Calu3 (cell line): Measurements from ENCODE around the gene SEMA5A. TPM values are rescaled to one million over a fixed set of nuclear protein-coding genes. Genes with fewer than 3 reads are reported as not detected.
A peak's percentile ranks its signal among the peaks of the same experiment; 100 is the strongest.

Experiments
- BruUV-seq: library from RNA; stranded (reverse); fragments of 400-500 nt; replicated peaks from 2 replicates; lab custom pipeline; 2021; lab: Mats Ljungman, UMichigan
- CTCF ChIA-PET: fragments of 300-600 bp; sonication (Branson Sonifier 250); formaldehyde crosslinking; loops from one replicate; lab custom pipeline; 2022; ENCODE audit warnings: antibody characterized with exemption; lab: Charles Lee
- DNase-seq: peaks from one replicate; pipeline ENCODE4 v3.0.0; 2022
- H3K27ac Mint-ChIP-seq: one replicate; pipeline ENCODE4 v1.8.0; 2022; ENCODE audit warnings: mixed read lengths; ENCODE audit not compliant: unreplicated experiment
- H3K27me3 Mint-ChIP-seq: one replicate; pipeline ENCODE4 v1.8.0; 2022; ENCODE audit warnings: mixed read lengths; ENCODE audit not compliant: unreplicated experiment
- H3K36me3 Mint-ChIP-seq: one replicate; pipeline ENCODE4 v1.8.0; 2022; ENCODE audit warnings: mild to moderate bottlenecking, moderate library complexity, mixed read lengths; ENCODE audit not compliant: insufficient read depth, unreplicated experiment
- H3K4me1 Mint-ChIP-seq: one replicate; pipeline ENCODE4 v1.8.0; 2022; ENCODE audit warnings: mild to moderate bottlenecking, low read depth, mixed read lengths; ENCODE audit not compliant: unreplicated experiment
- H3K4me3 Mint-ChIP-seq: one replicate; pipeline ENCODE4 v1.8.0; 2022; ENCODE audit warnings: mild to moderate bottlenecking, low read depth, moderate library complexity, mixed read lengths; ENCODE audit not compliant: unreplicated experiment
- H3K9me3 Mint-ChIP-seq: one replicate; pipeline ENCODE4 v1.8.0; 2022; ENCODE audit warnings: low read depth, mixed read lengths; ENCODE audit not compliant: unreplicated experiment
- intact Hi-C: fragments of 100-400 bp; cut with micrococcal nuclease; formaldehyde crosslinking; loops from one replicate; pipeline ENCODE4 v1.10.0; 2022; ENCODE audit not compliant: unreplicated experiment
- total RNA-seq: library from RNA; stranded (reverse); gene quantifications from 2 replicates; pipeline ENCODE4 v1.2.3, GENCODE V29; 2022
- TF ChIP-seq, protein P1 (sequence below): fragments of 200-600 bp; IDR thresholded peaks from one replicate; pipeline ENCODE4 v1.8.0; 2022; ENCODE audit warnings: antibody characterized with exemption; ENCODE audit not compliant: unreplicated experiment

The SEMA5A gene
- total RNA-seq, 1 experiment from 2014 or later, result 0.52 TPM

DNA sequence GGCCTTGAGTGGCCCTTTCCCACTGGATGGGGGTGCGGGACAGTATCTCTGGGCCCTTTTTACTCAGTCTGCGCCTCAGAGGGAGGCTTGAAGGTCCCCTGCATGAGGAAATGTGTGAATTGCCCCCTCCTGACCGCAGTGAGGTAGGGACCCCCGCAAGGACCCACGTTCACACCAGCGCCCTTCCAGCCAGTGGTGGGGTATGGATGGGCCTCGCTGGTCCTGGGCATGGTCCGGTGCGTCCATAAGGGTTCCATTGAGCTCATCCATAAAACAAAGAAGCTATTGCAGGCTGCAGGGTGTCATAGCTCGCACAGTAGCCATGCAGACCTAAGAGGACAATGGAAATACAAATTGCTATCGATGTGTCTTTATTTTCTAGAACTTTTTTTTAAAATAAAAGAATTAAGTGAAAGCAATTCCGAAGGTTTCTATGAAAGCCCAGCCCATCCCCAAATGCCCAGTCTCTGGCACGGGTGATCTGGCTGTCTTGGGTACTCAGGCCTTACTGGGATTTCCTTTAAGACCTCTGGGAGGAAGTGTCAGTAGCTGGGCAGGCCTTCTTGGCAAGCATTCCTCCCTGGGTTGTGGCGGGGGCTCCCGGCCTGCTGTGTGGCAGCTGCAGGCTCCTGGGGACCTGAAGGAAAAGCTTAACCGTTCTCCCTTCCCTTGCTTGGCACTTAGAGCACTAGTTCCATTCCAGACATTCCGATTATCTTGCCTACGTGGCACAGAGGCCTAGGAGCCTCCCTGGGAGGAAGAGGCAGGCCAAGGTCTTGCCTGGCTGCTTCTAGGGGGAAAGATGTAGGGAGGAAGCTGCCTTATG lies 1.5 kb upstream of the SEMA5A start:
- TF ChIP-seq, protein P1, sequence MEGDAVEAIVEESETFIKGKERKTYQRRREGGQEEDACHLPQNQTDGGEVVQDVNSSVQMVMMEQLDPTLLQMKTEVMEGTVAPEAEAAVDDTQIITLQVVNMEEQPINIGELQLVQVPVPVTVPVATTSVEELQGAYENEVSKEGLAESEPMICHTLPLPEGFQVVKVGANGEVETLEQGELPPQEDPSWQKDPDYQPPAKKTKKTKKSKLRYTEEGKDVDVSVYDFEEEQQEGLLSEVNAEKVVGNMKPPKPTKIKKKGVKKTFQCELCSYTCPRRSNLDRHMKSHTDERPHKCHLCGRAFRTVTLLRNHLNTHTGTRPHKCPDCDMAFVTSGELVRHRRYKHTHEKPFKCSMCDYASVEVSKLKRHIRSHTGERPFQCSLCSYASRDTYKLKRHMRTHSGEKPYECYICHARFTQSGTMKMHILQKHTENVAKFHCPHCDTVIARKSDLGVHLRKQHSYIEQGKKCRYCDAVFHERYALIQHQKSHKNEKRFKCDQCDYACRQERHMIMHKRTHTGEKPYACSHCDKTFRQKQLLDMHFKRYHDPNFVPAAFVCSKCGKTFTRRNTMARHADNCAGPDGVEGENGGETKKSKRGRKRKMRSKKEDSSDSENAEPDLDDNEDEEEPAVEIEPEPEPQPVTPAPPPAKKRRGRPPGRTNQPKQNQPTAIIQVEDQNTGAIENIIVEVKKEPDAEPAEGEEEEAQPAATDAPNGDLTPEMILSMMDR, result no peak
- Mint-ChIP-seq H3K4me3 (no peak overlapping the region), H3K36me3 (no peaks in the 10 kb centered on the region), H3K9me3 (no peaks in the 10 kb centered on the region), H3K27me3 (peaks cover 13% of the 10 kb centered on the region), H3K27ac (no peak overlapping the region), H3K4me1 (no peaks in the 10 kb centered on the region)
- CTCF ChIA-PET, result no interaction called here
- BruUV-seq, result no TSS peak
- intact Hi-C loops, result no loop called here
- DNase-seq, result no peak

DNA sequence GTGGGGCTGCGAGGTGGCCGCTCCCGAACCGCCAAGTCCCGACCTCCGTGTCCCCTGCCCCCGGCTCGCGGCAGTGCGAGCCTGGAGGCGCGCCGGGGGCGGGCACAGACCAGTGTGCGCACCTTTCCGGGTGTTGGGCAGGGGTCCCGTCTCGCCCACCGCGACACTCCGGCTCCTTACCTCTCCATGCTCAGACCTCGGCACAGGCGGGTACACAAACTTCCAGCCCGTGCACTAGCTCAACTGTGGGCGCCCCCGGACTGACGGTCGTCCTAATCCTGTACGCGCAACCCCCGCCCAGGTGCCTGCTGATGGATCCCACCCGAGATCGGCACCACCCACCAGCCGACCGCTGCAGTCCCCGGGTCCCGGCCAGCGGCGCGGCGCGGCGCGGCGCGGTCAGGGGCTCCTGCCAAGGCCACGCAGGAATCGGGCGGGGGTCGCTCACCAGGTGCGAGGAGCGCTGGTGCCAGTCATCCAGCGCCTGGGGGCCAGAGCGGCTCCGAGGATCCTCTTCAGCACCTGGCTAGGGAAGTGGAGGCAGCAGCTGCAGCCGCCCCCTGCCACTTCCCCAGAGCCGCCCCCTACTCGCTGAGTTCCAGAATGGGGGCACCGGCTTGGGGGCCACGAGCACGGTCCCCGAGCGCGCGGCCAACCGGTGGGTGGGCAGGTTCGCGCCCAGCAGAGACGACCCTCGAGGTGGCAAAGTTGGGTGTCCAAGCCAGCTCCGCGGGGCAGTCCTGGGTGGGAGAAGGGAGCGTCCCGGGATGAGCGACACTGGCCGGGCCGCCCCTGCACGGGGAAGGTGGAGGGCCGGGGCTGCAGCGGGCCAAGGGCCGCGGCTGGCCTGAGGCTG lies 511 bp downstream of the SEMA5A start:
- Mint-ChIP-seq H3K27me3 (peaks cover 2% of the 10 kb centered on the region), H3K4me1 (no peaks in the 10 kb centered on the region), H3K9me3 (no peaks in the 10 kb centered on the region), H3K36me3 (no peaks in the 10 kb centered on the region), H3K4me3 (no peak overlapping the region), H3K27ac (no peak overlapping the region)
- TF ChIP-seq, protein P1, result no peak
- intact Hi-C loops, result no loop called here
- DNase-seq, result no peak
- CTCF ChIA-PET, result no interaction called here
- no TSS peak for BruUV-seq

DNA sequence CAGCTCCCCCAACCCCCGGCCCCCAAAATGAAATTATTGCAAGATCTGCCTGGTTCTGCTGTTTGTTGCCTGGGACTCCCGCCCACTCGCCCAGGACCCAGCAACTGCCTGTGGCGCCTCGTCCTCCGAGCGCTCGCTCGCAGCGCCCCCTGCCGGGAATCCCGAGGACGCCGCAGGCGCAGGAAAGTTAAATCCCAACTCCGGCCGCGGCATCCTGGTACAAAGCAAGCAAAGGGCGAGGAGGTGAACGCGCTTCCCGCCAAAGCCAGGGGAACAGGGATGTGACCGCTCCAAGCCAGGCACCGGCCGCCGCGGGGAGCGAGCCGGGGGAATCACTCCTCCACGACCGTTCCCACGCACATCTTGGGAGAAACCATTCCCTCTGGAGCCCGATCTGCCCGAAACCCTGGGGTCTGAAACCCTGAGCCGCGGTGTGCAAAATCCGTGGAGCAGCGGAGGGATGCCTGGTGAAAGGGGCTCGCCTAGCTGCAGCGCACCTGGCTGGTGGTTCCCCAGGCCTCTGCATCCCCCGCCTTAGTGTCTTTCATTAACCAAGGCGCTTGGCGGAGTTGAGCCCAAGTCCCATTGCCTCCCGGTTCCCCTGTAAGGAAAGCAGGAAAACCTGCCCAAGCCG lies 1.3 kb downstream of the SEMA5A start:
- no peaks in the 10 kb centered on the region for H3K9me3 Mint-ChIP-seq
- H3K4me3 Mint-ChIP-seq, result no peak overlapping the region
- H3K27me3 Mint-ChIP-seq, result no peaks in the 10 kb centered on the region
- H3K36me3 Mint-ChIP-seq, result no peaks in the 10 kb centered on the region
- BruUV-seq, result no TSS peak
- TF ChIP-seq, protein P1, result no peak
- DNase-seq, result peak; percentile 36
- no peaks in the 10 kb centered on the region for H3K4me1 Mint-ChIP-seq
- CTCF ChIA-PET, result no interaction called here
- intact Hi-C loops, result no loop called here
- H3K27ac Mint-ChIP-seq, result no peak overlapping the region

DNA sequence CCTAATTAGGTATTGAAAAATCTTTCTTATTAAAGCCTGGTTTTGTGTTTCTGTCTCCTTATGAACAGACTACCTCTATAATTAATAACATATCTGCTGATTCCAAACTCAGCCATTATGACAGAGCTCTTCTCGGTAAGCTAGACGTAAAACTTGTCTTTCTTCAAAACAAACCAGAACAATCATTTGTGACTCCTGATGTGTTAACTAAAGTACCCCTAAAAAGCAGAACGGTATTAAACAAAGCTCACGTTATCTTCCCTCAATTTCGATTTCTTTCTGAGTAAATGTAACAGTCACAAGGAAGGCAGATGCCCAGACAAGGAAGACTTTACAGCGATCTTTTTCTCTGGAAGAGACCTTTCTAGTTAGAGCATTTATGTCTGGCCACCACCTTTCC lies 1.8 kb downstream of the SEMA5A start:
- BruUV-seq, result no TSS peak
- TF ChIP-seq, protein P1, result no peak
- Mint-ChIP-seq H3K4me3 (no peak overlapping the region), H3K27me3 (no peaks in the 10 kb centered on the region), H3K27ac (no peak overlapping the region), H3K9me3 (no peaks in the 10 kb centered on the region), H3K36me3 (no peaks in the 10 kb centered on the region), H3K4me1 (no peaks in the 10 kb centered on the region)
- CTCF ChIA-PET, result no interaction called here
- intact Hi-C loops, result no loop called here
- no peak for DNase-seq
